Skeletal muscle tissue (tissue), 4 donors: ENCODE results near the gene NELFE. TPM values are rescaled to one million over a fixed set of nuclear protein-coding genes. Genes with fewer than 3 reads are reported as not detected.
"Not testable (repeated sequence)": the region's sequence is repeated elsewhere in the genome, so short reads cannot be mapped to it uniquely, and the experiment has no call there.

Source experiments
- H3K27ac ChIP-seq: one replicate; pipeline ENCODE4 v1.7.0; 2013; ENCODE audit warnings: mild to moderate bottlenecking, low read depth, low read length, inconsistent platforms
- H3K27me3 ChIP-seq, 3 donors: one replicate each; pipeline ENCODE4 v1.7.0; 2013; ENCODE audit warnings: low read length in 3 of 3; ENCODE audit not compliant: control insufficient read depth in 3 of 3, insufficient read depth in 3 of 3
- H3K36me3 ChIP-seq, 3 donors: one replicate each; pipeline ENCODE4 v1.7.0; 2013; ENCODE audit warnings: low read length in 3 of 3; ENCODE audit not compliant: control insufficient read depth in 3 of 3, insufficient read depth in 3 of 3
- H3K4me1 ChIP-seq, 3 donors: one replicate each; pipeline ENCODE4 v1.7.0; 2013; ENCODE audit warnings: low read length in 3 of 3, mild to moderate bottlenecking in 3 of 3; ENCODE audit not compliant: control insufficient read depth in 3 of 3, insufficient read depth in 3 of 3
- H3K4me3 ChIP-seq, 3 donors: one replicate each; pipeline ENCODE4 v1.7.0; 2013; ENCODE audit warnings: low read length in 3 of 3
- H3K9ac ChIP-seq, 3 donors: one replicate each; pipeline ENCODE4 v1.7.0; 2013; ENCODE audit warnings: low read length in 3 of 3, mild to moderate bottlenecking in 3 of 3, moderate library complexity in 2 of 3, low read depth in 1 of 3
- H3K9me3 ChIP-seq, 3 donors: one replicate each; pipeline ENCODE4 v1.7.0; 2013; ENCODE audit warnings: low read length in 3 of 3; ENCODE audit not compliant: control insufficient read depth in 3 of 3
- total RNA-seq: library from RNA; depleted of rRNA; stranded (reverse); fragments of >200 nt; gene quantifications from one replicate; pipeline ENCODE4 v1.2.3, GENCODE V29; 2014
- donor health status: Osteomylitis.

Gene NELFE
- total RNA-seq, 1 donor from 2014 or later: 61.6 TPM

- not testable (repeated sequence) for H3K27me3 ChIP-seq, H3K4me3 ChIP-seq, H3K9me3 ChIP-seq, H3K9ac ChIP-seq, H3K36me3 ChIP-seq, H3K4me1 ChIP-seq, H3K27ac ChIP-seq
These were observed 37.6 kb upstream of the NELFE start for GRCh38 chr6:31996385-31996784.

GRCh38 chr6:31994421-31994820 is 35.6 kb upstream of the NELFE start:
- not testable (repeated sequence) for H3K9ac ChIP-seq, H3K4me3 ChIP-seq, H3K9me3 ChIP-seq, H3K4me1 ChIP-seq, H3K27ac ChIP-seq, H3K27me3 ChIP-seq, H3K36me3 ChIP-seq

DNA sequence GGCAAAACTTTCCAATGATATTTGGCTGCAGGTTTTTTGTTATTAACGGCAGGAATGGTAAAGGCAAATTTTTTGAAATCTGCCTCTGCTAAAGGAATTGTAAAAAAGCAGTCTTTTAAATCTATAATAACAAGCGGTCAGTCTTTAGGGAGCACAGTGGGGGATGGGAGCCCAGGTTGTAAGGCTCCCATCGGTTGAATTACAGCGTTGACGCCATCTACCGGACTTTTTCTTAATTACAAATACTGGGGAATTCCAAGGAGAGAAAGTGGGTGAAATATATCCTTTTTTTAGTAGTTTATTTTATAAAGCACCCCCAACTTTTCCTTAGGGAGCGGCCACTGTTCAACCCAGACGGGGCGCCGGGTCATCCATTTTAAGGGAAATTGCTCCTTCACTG is 30.6 kb upstream of the NELFE start:
- H3K27ac ChIP-seq, H3K9ac ChIP-seq, H3K4me3 ChIP-seq, H3K36me3 ChIP-seq, H3K9me3 ChIP-seq, H3K27me3 ChIP-seq, H3K4me1 ChIP-seq: not testable (repeated sequence)

DNA sequence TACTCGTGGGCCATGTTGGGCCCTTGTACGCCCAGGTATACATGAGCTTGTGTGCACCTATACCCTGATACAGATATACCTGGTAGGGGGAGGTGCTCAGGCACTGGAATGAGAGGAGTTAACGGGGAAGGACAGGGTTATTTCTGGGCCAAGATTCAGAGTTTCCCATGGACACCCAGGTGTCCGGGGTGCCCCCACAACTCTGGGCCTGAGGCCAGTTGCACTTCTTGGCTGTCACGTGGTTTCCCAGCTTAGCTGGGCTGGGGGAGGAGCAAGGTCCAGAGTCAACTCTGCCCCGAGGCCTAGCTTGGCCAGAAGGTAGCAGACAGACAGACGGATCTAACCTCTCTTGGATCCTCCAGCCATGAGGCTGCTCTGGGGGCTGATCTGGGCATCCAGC is 23.0 kb upstream of the NELFE start, which contains the start of gene C4A:
Gene C4A (plus strand): TSS at position 314 of the 400 bp plus-strand sequence. CDS start 51 bp downstream, at position 365.
- not testable (repeated sequence) for H3K9ac ChIP-seq, H3K4me1 ChIP-seq, H3K27ac ChIP-seq, H3K27me3 ChIP-seq, H3K4me3 ChIP-seq, H3K9me3 ChIP-seq
- peaks cover 6 to 11% (median 10%) of the 10 kb centered on the region in 3 donors for H3K36me3 ChIP-seq

GRCh38 chr6:31980998-31981397 is 22.2 kb upstream of the NELFE start:
- not testable (repeated sequence) for H3K9me3 ChIP-seq, H3K27ac ChIP-seq, H3K4me1 ChIP-seq, H3K27me3 ChIP-seq, H3K4me3 ChIP-seq, H3K9ac ChIP-seq
- H3K36me3 ChIP-seq: peaks cover 6 to 11% (median 10%) of the 10 kb centered on the region in 3 donors

GRCh38 chr6:31980195-31980876 is 21.6 kb upstream of the NELFE start:
- not testable (repeated sequence) for H3K9ac ChIP-seq, H3K9me3 ChIP-seq, H3K4me1 ChIP-seq, H3K27me3 ChIP-seq, H3K4me3 ChIP-seq, H3K27ac ChIP-seq
- H3K36me3 ChIP-seq: peaks cover 6 to 11% (median 10%) of the 10 kb centered on the region in 3 donors

DNA sequence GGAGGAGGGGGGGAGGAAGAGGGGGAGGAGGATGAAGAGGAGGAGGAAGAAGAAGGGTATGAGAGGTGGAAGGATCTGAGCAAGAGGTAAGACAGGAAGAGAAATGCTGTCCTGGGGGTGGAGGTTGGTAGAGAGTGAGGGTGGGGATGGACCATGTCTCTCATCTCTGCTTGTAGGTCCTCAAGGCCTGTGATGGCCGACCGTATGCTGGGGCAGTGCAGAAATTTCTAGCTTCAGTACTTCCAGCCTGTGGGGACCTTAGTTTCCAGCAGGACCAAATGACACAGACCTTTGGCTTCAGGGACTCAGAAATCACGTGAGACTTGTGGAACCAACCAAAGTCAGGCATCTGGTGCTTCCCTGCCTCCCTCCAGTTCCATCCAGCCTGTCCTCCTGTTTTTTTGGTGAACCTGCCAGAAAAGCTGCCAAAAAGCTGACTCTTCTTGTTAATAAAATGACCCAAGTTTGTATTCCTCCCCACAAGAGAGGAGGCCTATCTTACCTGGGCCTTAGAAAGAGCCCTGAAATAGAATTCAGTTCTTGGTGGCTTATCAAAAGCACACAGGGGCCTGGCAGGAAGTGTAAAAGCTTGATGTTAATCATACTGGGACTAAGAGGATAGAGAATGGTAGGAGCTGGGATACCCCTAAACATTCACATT is 20.6 kb upstream of the NELFE start:
- no peaks in the 10 kb centered on the region for H3K4me1 ChIP-seq
- peaks cover 6 to 11% (median 10%) of the 10 kb centered on the region in 3 donors for H3K36me3 ChIP-seq
- H3K9me3 ChIP-seq: no peaks in the 10 kb centered on the region
- no peaks in the 10 kb centered on the region for H3K27me3 ChIP-seq
- H3K27ac ChIP-seq: no peak overlapping the region
- no peak overlapping the region for H3K4me3 ChIP-seq
- no peak overlapping the region for H3K9ac ChIP-seq

GRCh38 chr6:31978831-31979230 is 20.1 kb upstream of the NELFE start:
- H3K27me3 ChIP-seq: no peaks in the 10 kb centered on the region
- peaks cover 6 to 11% (median 10%) of the 10 kb centered on the region in 3 donors for H3K36me3 ChIP-seq
- H3K9me3 ChIP-seq: no peaks in the 10 kb centered on the region
- H3K4me3 ChIP-seq: no peak overlapping the region
- no peaks in the 10 kb centered on the region for H3K4me1 ChIP-seq
- H3K9ac ChIP-seq: no peak overlapping the region
- H3K27ac ChIP-seq: no peak overlapping the region

GRCh38 chr6:31977816-31978431 is 19.2 kb upstream of the NELFE start:
- Histone ChIP-seq H3K9me3 (no peaks in the 10 kb centered on the region), H3K9ac (no peak overlapping the region), H3K4me1 (peaks cover 5 to 9% (median 7%) of the 10 kb centered on the region in 3 donors), H3K27me3 (no peaks in the 10 kb centered on the region), H3K36me3 (peaks cover 6 to 11% (median 10%) of the 10 kb centered on the region in 3 donors), H3K4me3 (no peak overlapping the region), H3K27ac (no peak overlapping the region)

DNA sequence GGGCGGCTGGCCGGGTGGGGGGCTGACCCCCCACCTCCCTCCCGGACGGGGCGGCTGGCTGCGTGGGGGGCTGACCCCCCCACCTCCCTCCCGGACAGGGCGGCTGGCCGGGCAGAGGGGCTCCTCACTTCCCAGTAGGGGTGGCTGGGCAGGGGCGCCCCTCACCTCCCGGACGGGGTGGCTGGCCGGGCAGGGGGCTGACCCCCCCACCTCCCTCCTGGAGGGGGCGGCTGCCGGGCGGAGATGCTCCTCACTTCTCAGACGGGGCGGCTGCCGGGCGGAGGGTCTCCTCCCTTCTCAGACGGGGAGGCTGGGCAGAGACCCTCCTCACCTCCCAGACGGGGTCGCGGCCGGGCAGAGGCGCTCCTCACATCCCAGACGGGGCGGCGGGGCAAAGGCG is 17.3 kb upstream of the NELFE start:
- H3K27me3 ChIP-seq, H3K4me3 ChIP-seq, H3K27ac ChIP-seq, H3K9ac ChIP-seq, H3K9me3 ChIP-seq: not testable (repeated sequence)
- H3K4me1 ChIP-seq: peaks cover 16 to 24% (median 20%) of the 10 kb centered on the region in 3 donors
- peaks cover 6 to 11% (median 10%) of the 10 kb centered on the region in 3 donors for H3K36me3 ChIP-seq
